Posterior vena cava (tissue), 2 donors: ENCODE data around the gene DPP8. TPM values are rescaled to one million over a fixed set of nuclear protein-coding genes. Genes with fewer than 3 reads are reported as not detected.
A peak's percentile ranks its signal among the peaks of the same experiment; 100 is the strongest.

Source experiments
- DNase-seq: peaks from one replicate; pipeline ENCODE4 v3.0.0-alpha.2; 2020; ENCODE audit warnings: low spot score
- intact Hi-C, 2 donors: fragments of 100-400 bp; cut with DNase I; formaldehyde crosslinking; loops; one replicate each; pipeline versions ENCODE4 v1.14.1 to v1.14.2; 2022 to 2023
- total RNA-seq, 2 donors: library from RNA; stranded (reverse); fragmentation: NEBNext Ultra II Directional; extraction: Animal tissue kit (Norgen Biotek cat#: 25700); gene quantifications; one replicate each; pipeline ENCODE4 v1.2.1, GENCODE V29; 2021
- donor health status: DM: yes; HTN: yes; CAD: no.
- donor health status: DM: yes; HTN: yes; CAD: no.

The DPP8 gene
- total RNA-seq, 2 donors from 2014 or later = 35.6 to 40.9 TPM

DNA sequence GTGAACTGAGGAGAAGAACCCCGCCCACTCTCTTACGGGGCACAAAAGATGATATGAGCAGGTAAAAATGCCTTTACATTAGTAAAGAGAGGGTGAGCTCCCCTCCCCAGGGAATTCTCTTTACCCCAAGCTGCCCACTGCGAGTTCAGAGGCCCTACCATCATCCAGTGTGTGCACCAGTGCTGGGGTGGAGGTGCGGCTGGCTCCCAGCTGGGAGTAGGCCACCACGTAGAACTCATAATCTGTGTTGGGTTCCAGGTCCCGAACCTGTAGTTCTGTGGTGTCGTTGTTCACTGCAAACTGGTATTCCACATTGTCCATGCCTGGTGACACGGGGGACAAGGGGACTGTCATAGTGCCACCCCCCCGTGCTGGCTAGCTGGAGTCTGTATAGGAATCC is 122.6 kb downstream of the DPP8 start:
- intact Hi-C loops = no loop called here

DNA sequence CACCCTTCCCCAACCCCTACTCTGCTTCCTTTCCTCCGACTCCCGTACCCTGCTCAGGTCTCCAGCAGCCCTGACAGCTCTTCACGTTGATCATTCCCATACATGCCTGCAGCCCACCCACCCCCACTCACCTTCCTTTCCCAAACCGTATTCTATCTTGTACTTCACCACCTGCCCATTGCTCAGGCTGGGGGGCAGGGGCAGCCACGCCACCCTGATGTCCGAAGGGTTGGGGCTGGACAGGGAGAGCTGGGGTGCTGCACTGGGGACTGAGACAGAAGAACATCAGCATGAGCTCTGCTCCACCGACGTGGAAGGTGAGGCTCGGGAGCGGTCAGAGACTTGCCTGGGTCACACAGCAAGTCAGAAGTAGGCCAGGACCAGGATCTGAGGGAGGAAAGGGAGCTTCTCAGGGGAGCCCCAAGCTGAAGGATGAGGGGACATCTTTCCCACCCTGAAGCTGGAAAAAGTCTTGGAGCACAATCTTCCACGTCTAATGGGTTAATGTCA is 123.2 kb downstream of the DPP8 start:
- intact Hi-C loops = no loop called here
- DNase-seq = peak; percentile 67

More for the DNA sequence above, 122.6 kb downstream of the DPP8 start:
- no peak for DNase-seq

DNA sequence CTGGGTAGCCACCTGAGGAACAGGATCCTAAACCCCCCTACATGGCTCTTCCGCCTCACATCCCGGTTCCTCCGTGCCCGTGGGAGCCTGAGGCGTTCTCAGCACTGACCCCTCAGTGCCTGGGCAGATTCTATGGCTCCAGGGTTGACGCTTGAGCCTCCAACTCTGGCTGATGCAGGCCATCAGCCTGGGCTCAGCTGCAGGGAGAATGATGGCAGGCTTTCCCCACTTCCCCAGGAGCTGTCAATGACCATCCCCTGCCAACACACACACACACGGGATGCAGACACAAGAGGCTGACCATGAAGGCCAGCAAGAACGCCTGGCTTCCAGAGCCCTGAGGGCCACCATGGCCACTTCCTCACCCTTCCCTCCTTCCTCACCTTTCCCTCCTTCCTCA is 123.9 kb downstream of the DPP8 start:
- intact Hi-C loops = no loop called here
- DNase-seq = no peak

DNA sequence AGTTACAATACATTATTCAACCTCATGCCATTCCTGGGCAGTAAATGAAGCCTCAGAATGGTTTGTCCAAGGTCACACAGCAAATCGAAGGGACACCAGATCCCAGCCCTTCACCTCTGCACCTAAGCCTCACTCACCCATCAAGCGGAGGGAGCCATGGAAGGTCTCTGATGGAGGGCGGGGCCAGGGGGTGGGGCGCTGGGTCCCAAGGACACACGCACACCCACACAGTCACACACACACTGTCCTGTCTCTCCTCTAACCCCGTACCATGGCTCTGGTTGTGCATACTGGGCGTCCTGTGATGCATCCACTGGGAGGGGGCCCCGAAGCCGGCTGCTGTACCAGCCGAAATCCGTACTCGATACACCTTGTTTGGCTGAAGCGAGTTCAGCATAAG is 124.4 kb downstream of the DPP8 start:
- intact Hi-C loops = no loop called here
- no peak for DNase-seq

Other genes with a start within 250 kb of the DPP8 start
- gene PARP16, start 230.8 kb downstream of the DPP8 start, total RNA-seq = 1 to 10 TPM; 7.4 TPM
- gene RNU5A-1, start 221.6 kb downstream of the DPP8 start, total RNA-seq = not detected
- 100 to 1,000 TPM in 1 of 2 donors, 10 to 100 TPM in 1; 95.0 to 102 TPM for gene RNU5B-1, start 213.0 kb downstream of the DPP8 start, total RNA-seq
- gene IGDCC3, start 139.7 kb downstream of the DPP8 start, total RNA-seq = not detected
- 1 to 10 TPM; 1.2 to 4.7 TPM for gene IGDCC4, start 94.7 kb downstream of the DPP8 start, total RNA-seq
- gene HACD3, start 12.8 kb upstream of the DPP8 start, total RNA-seq = 10 to 100 TPM; 20.6 to 23.0 TPM
- 10 to 100 TPM; 19.8 to 23.3 TPM for gene INTS14, start 93.4 kb upstream of the DPP8 start, total RNA-seq
- gene SLC24A1, start 104.2 kb upstream of the DPP8 start, total RNA-seq = 10 to 100 TPM in 1 of 2 donors, 1 to 10 TPM in 1; 6.3 to 14.5 TPM